Caco-2 (cell line): ENCODE measurements around the gene BMERB1. TPM values are rescaled to one million over a fixed set of nuclear protein-coding genes. Genes with fewer than 3 reads are reported as not detected.
"Not testable (repeated sequence)": the region's sequence is repeated elsewhere in the genome, so short reads cannot be mapped to it uniquely, and the experiment has no call there.

Experiments used
- BruUV-seq: library from RNA; stranded (reverse); fragments of 400-500 nt; replicated peaks from 2 replicates; lab custom pipeline; 2021; lab: Mats Ljungman, UMichigan
- CTCF ChIA-PET: fragments of 300-600 bp; sonication (Branson Sonifier 250); formaldehyde crosslinking; loops from one replicate; lab custom pipeline; 2022; ENCODE audit warnings: antibody characterized with exemption; lab: Charles Lee
- POLR2A ChIA-PET: fragments of 300-600 bp; sonication (Branson Sonifier 250); formaldehyde crosslinking; loops from one replicate; lab custom pipeline; 2022; ENCODE audit warnings: antibody characterized with exemption; lab: Charles Lee
- DNase-seq, 2 experiments: peaks; one replicate each; pipeline versions ENCODE4 v3.0.0 to v3.0.0-alpha.2; 2020 to 2022
- H3K27me3 ChIP-seq: replicated peaks from 2 replicates; pipeline ENCODE4 v1.6.0; 2011; ENCODE audit warnings: low read length; ENCODE audit not compliant: control insufficient read depth, insufficient read depth
- H3K36me3 ChIP-seq: 2 replicates; pipeline ENCODE4 v1.5.1; 2011; ENCODE audit warnings: low read length; ENCODE audit not compliant: control insufficient read depth, insufficient read depth
- H3K4me1 ChIP-seq: fragments of 250-450 bp; sonication (Bioruptor Pico); 2 replicates; pipeline ENCODE4 v1.5.1; 2020; ENCODE audit warnings: mild to moderate bottlenecking
- H3K4me3 ChIP-seq: 2 replicates; pipeline ENCODE4 v1.5.1; 2011; ENCODE audit warnings: low read depth, mild to moderate bottlenecking, control low read depth, low read length
- H3K9me3 ChIP-seq: fragments of 250-450 bp; sonication (Bioruptor Pico); 2 replicates; pipeline ENCODE4 v1.5.1; 2020; ENCODE audit warnings: mild to moderate bottlenecking, moderate library complexity
- H3K27ac Mint-ChIP-seq: one replicate; pipeline ENCODE4 v1.8.0; 2022; ENCODE audit warnings: mixed read lengths; ENCODE audit not compliant: unreplicated experiment
- H3K27me3 Mint-ChIP-seq: one replicate; pipeline ENCODE4 v1.8.0; 2022; ENCODE audit warnings: mixed read lengths; ENCODE audit not compliant: insufficient read depth, unreplicated experiment
- H3K36me3 Mint-ChIP-seq: one replicate; pipeline ENCODE4 v1.8.0; 2022; ENCODE audit warnings: mild to moderate bottlenecking, mixed read lengths; ENCODE audit not compliant: insufficient read depth, unreplicated experiment
- H3K4me1 Mint-ChIP-seq: one replicate; pipeline ENCODE4 v1.8.0; 2022; ENCODE audit warnings: low read depth, mixed read lengths; ENCODE audit not compliant: unreplicated experiment
- H3K4me3 Mint-ChIP-seq: one replicate; pipeline ENCODE4 v1.8.0; 2022; ENCODE audit warnings: mild to moderate bottlenecking, moderate library complexity, mixed read lengths; ENCODE audit not compliant: unreplicated experiment
- H3K9me3 Mint-ChIP-seq: one replicate; pipeline ENCODE4 v1.8.0; 2022; ENCODE audit warnings: mixed read lengths; ENCODE audit not compliant: unreplicated experiment
- CTCF ChIP-seq, 2 experiments: fragments of 200-600 bp in 1 of 2; IDR thresholded peaks; 1 replicate in 1 of 2; 2 replicates in 1 of 2; pipeline versions ENCODE4 v1.5.1 to v1.8.0; 2011 to 2022; ENCODE audit warnings: antibody characterized with exemption in 1 of 2, control low read depth in 1 of 2, inconsistent platforms in 1 of 2, low read depth in 1 of 2, low read length in 1 of 2, mild to moderate bottlenecking in 1 of 2, moderate library complexity in 1 of 2; ENCODE audit not compliant: insufficient read depth in 1 of 2, severe bottlenecking in 1 of 2, unreplicated experiment in 1 of 2
- intact Hi-C: fragments of 100-400 bp; cut with micrococcal nuclease; formaldehyde crosslinking; loops from one replicate; pipeline ENCODE4 v1.10.0; 2022; ENCODE audit not compliant: unreplicated experiment
- total RNA-seq: library from RNA; stranded (reverse); gene quantifications from 2 replicates; pipeline ENCODE4 v1.2.3, GENCODE V29; 2022

BMERB1 gene
- total RNA-seq, 1 experiment from 2014 or later, result not detected

- H3K36me3 Mint-ChIP-seq, BruUV-seq, H3K4me1 Mint-ChIP-seq, H3K27me3 Mint-ChIP-seq, H3K9me3 Mint-ChIP-seq, POLR2A ChIA-PET, CTCF ChIA-PET, H3K27ac Mint-ChIP-seq, H3K36me3 ChIP-seq, H3K4me1 ChIP-seq, H3K9me3 ChIP-seq, H3K27me3 ChIP-seq, intact Hi-C loops: not testable (repeated sequence)
- peak; percentile 56 to 63 for DNase-seq
- H3K4me3 Mint-ChIP-seq, result peak within 1 kb of the TSS; percentile 64
- H3K4me3 ChIP-seq, result peak within 1 kb of the TSS; percentile 67
- peak in 1 of 2 experiments; percentile 2 for TF ChIP-seq CTCF (IDR thresholded peaks at IDR 0.05; ENCODE audit: insufficient read depth in 1 of 2, low read depth in 1 of 2, low read length in 1 of 2, severe bottlenecking in 1 of 2, unreplicated experiment in 1 of 2)
Observed at GRCh38 chr16:15395631-15396508, 38.5 kb upstream of the BMERB1 start, which contains the start of gene MPV17L. Gene MPV17L, plus strand, starts transcription at chr16:15395754. Its CDS starts 144 bp downstream, at chr16:15395898.

- CTCF ChIA-PET, BruUV-seq, H3K36me3 Mint-ChIP-seq, H3K9me3 Mint-ChIP-seq, intact Hi-C loops, DNase-seq, H3K4me1 Mint-ChIP-seq, H3K27me3 ChIP-seq, H3K9me3 ChIP-seq, H3K27me3 Mint-ChIP-seq, POLR2A ChIA-PET, H3K4me1 ChIP-seq, H3K36me3 ChIP-seq: not testable (repeated sequence)
- peak overlapping the region; percentile 26 for H3K27ac Mint-ChIP-seq
- H3K4me3 Mint-ChIP-seq, result peak overlapping the region; percentile 64
- H3K4me3 ChIP-seq, result peak overlapping the region; percentile 67
Observed at GRCh38 chr16:15396509-15396829, 37.9 kb upstream of the BMERB1 start.

GRCh38 chr16:15396948-15397594 is 37.3 kb upstream of the BMERB1 start:
- Histone ChIP-seq H3K4me3 (no peak overlapping the region), H3K36me3 (no peaks in the 10 kb centered on the region), H3K9me3 (no peaks in the 10 kb centered on the region), H3K27me3 (no peaks in the 10 kb centered on the region), H3K4me1 (no peaks in the 10 kb centered on the region; the same call in 1 of the 2 replicates)
- no peaks in the 10 kb centered on the region for H3K27me3 Mint-ChIP-seq
- no peaks in the 10 kb centered on the region for H3K36me3 Mint-ChIP-seq
- H3K27ac Mint-ChIP-seq, result peak overlapping the region; percentile 26
- intact Hi-C loops, result no loop called here
- H3K4me3 Mint-ChIP-seq, result peak overlapping the region; percentile 64
- H3K9me3 Mint-ChIP-seq, result no peaks in the 10 kb centered on the region
- H3K4me1 Mint-ChIP-seq, result peaks cover 7% of the 10 kb centered on the region
- DNase-seq, result no peak
- BruUV-seq, result TSS peak; percentile 23
- ChIA-PET CTCF (no interaction called here), POLR2A (no interaction called here)
- no peak for TF ChIP-seq CTCF (IDR thresholded peaks at IDR 0.05; ENCODE audit: insufficient read depth in 1 of 2, low read depth in 1 of 2, low read length in 1 of 2, severe bottlenecking in 1 of 2, unreplicated experiment in 1 of 2)
